KBM-7 (cell line): ENCODE measurements around the gene ADPRM.

Experiments used
- DNase-seq: peaks from one replicate; pipeline ENCODE4 v3.0.0-alpha.2; 2015
- in situ Hi-C: fragments of 300-500 bp; cut with MboI; formaldehyde crosslinking; loops from 2 replicates; pipeline ENCODE4 v1.14.3; 2020; ENCODE audit warnings: low sequenced_read_pairs, low pct_unique_long_range_greater_than_20kb, mixed read lengths

Gene ADPRM

GRCh38 chr17:10735821-10736220 is 38.4 kb downstream of the ADPRM start:
- no peak for DNase-seq
- in situ Hi-C loops: no loop called here

DNA sequence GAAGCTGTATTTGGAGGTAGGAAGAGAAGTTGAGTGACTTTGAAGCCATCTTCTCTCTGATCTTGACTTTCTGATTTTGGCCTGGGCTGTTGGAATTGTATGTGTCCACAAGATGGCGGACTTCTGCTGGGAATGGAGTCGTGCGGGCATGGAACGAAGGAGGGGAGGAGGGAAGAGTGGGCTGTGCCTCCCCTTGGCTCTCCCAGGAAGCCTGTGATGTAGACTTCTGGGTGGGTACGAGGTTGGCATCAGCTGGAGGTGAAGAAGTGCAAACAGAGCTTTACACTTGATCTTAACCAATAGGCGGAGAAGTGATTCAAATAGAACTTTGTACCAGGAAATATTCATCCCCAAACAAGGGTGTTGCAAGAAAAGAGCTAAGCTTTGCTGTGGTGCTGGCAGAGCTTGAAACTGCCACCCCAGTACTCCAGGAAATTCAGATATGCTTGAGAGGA is 39.8 kb downstream of the ADPRM start:
- in situ Hi-C loops: no loop called here
- DNase-seq: peak; percentile 70

GRCh38 chr17:10737736-10738135 is 40.3 kb downstream of the ADPRM start:
- DNase-seq: no peak
- in situ Hi-C loops: no loop called here

GRCh38 chr17:10738521-10739258 is 41.3 kb downstream of the ADPRM start:
- DNase-seq: no peak
- in situ Hi-C loops: no loop called here

DNA sequence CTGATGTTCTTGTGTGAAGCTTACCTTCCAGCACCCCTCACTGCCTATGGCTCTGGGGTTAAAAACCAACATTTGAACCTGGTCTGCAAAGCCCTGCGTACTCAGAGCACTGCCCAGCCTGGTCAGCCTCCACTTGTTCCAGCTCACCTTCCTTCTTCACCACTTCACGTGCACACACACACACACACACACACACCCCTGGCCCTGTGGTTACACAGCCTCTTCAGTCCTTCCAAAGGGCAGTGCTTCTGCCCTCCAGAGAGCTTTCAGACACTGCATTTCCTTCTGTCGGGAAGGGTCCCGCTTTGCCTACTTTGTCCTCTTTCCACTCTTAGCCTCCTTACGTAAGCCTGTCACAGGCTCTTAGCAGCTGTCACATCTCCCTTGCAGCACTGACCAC is 42.0 kb downstream of the ADPRM start:
- DNase-seq: no peak
- in situ Hi-C loops: no loop called here

GRCh38 chr17:10741416-10742135 is 44.2 kb downstream of the ADPRM start:
- in situ Hi-C loops: no loop called here
- no peak for DNase-seq

DNA sequence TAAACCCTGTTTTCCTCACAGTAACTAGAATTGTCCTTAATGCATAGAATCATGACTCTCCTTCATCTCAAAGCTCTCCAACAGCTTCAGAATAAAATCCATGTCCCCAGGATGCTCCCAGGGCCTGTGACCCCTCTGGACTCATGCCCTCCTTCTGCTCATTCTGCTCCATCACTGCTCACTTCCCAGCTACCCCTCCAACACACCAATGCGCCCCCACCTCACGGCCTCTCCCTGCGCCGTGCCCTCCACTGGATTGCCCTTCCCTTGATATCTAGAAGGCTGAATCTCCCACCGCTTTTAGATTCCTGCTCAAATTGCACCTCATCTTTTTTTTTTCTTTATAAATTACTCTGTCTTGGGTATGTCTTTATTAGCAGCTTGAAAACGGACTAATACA is 45.0 kb downstream of the ADPRM start:
- no peak for DNase-seq
- in situ Hi-C loops: no loop called here

DNA sequence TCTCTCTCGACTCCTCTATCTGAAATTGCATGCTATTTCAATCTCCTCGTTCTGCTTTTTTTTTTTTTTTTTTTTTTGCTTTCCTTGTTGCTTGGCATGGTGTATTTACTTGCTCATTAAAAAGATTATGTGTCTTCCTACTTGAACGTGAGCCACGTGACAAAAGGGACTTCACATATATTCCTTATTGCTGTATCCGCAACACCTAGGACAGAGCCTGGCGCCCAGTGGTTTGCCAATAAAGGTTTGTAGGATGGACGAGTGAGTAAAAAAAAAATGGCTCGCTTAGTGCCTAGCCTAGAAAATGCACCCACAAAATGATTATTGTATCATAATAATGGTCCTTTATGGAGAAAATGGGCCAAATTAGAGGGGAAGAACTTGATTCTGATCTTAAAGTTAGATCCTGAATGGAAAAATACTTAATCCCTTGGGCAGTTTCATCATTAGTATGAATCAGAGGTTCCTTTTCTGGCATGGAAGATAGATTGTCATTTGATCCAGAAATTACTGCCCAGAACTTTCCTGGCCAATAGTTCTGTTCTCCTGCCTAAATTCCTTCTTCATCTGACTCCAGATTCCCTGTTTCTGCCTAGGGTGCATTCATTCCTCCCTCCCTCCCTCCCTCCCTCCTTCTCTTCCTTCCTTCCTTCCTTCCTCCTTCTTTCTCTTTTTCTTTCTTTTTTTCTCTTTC is 46.1 kb downstream of the ADPRM start:
- in situ Hi-C loops: no loop called here

GRCh38 chr17:10744501-10745000 is 47.2 kb downstream of the ADPRM start:
- in situ Hi-C loops: no loop called here
- no peak for DNase-seq

More for the DNA sequence above, 46.1 kb downstream of the ADPRM start:
- no peak for DNase-seq

DNA sequence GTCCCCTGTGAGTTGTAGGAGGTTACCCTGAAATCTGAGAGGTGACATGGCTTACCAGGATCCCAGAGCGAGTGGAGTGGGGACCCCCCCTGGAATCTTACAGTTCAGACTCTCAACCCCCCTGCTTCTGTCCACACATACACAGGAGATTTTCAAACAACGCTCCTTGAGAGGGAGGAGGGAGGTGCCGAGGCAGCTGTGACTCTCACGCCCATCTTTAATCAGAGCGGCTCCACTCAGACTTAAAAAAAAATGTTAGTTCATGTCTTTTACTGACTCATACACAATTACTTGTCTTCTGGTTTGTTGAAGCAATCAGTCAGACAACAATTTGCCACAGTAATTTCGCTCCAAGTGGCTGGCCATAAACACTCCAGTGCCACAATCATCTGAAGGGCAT is 47.8 kb downstream of the ADPRM start:
- in situ Hi-C loops: no loop called here
- no peak for DNase-seq

DNA sequence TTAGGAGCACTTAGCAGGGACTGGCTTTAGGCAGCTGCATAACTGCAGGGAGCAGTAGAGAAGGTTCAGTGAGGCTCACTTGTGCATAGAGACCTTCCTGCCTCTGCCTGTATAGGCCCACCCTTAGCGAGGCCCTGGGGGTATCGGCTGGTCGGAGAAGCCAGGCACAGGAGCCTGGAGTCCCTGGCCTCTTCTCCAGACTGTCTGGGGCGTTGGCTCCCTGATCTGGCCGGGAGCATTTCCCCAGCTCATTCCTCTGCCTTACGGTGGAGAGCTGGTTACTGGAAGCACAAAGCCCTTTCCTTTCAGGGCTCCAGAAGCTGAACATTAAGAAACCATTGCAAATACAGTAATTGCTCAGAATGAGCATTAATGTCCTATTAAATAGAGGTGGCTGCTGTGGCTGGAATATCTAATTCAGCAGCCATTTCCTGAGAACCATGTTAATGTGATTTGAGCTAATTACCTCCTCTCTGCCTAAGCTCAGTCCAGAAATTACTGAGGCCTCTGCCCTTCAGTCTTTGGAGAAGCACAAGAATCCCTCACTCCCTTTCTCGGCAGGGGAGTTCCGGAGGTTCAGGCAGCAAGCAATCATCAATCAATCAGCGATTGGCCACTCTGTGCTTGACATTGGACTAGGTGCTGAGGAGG is 51.3 kb downstream of the ADPRM start:
- in situ Hi-C loops: no loop called here
- no peak for DNase-seq

- in situ Hi-C loops: no loop called here
- no peak for DNase-seq
These were observed 52.8 kb downstream of the ADPRM start for GRCh38 chr17:10750210-10750609.

GRCh38 chr17:10751563-10751962 is 54.2 kb downstream of the ADPRM start:
- DNase-seq: no peak
- in situ Hi-C loops: no loop called here

- no peak for DNase-seq
- in situ Hi-C loops: no loop called here
These were observed 55.3 kb downstream of the ADPRM start for GRCh38 chr17:10752696-10753095.

DNA sequence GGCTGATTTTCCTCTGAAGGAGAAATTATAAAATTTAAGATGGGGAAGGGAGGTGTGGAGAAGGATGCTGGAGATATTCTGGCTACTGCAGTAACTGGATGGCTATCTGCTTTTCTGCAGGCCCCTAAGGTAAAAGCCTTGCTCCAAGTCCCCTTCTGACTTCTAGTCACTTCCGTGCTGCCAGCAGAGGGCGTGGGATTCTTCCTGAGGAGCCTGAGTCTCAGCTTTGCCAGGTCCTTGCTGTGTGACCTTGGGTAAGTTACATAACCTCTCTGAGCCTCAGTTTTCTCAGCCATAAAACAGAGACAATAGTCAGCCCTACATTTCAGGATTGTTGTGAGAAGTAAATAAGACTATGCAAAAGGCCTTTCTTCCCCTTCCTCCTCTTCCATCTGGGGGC is 56.7 kb downstream of the ADPRM start:
- DNase-seq: peak; percentile 20
- in situ Hi-C loops: no loop called here

DNA sequence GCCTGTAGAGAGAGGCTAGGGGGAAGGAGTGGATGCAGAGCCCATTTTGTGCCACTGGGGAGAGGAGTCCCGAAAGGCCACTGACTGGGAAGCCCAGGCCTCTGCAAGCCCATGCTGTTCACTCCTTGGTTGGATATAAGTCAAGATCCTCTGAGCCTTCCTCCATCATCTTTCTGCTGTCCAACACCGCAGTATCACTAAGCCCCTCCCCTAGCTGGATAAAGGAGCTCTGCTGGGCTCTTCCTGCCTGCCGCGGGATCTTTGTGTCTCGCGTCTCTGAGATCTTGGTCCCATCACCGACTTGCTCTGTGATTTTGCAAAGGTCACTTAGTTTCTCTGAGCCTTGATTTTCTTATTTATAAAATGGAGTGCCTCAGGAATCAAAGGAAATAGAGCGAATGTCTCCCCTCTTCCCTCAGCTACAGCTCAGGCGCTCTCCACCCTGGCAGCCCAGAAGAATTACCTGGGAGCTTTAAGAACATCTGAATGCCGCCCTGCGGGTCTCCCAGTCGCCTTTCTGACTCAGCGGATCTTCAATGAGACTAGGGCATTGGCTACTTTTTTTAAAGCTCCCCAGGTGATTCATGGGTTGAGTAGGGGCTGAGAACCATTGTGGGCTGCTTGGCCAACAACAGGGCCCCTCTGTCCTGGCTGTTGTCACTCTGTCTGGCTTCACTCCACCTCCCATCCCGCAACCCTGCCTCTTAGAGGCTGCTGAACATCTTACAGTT is 57.6 kb downstream of the ADPRM start:
- no peak for DNase-seq
- in situ Hi-C loops: no loop called here

DNA sequence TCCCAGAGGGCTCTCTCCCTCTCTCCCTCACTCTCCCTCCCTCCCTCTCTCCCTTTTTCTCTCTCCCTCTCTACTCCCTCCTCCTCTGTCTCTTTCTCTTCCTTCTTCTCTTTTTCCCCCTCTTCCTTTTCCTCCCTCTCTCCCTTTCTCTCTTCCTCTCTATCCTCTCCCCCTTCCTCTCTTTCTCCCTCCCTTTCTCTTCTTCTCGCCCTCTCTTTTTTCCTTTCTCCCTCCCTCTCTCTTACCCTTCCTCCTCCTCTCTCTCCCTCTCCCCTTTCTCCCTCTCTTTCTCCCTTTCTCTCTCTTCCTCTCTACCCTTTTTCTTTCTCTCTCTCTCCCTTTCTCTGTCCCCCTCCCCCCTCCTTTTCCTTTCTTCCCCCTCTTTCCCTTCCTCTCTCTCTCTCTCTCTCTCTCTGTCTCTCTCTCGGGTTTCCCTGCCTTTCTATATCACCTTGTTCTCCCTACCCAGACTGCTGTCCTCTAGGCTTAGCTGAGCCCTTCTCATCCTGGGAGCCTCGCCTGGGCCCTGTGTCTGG is 58.3 kb downstream of the ADPRM start:
- DNase-seq: no peak
- in situ Hi-C loops: no loop called here

- in situ Hi-C loops: no loop called here
- no peak for DNase-seq
These were observed 58.8 kb downstream of the ADPRM start for GRCh38 chr17:10756185-10756584.

- DNase-seq: no peak
- in situ Hi-C loops: no loop called here
These were observed 59.2 kb downstream of the ADPRM start for GRCh38 chr17:10756619-10757018.
